LNCaP clone FGC (cell line): ENCODE data around the gene TES.

Experiments used
- DNase-seq: peaks from one replicate; pipeline ENCODE4 v3.0.0-alpha.2; 2011; ENCODE audit warnings: low read depth
- H3K4me3 ChIP-seq: 2 replicates; pipeline ENCODE4 v1.5.1; 2011; ENCODE audit warnings: mild to moderate bottlenecking, low read depth, low read length, control low read depth
- CTCF ChIP-seq: IDR thresholded peaks from 2 replicates; pipeline ENCODE4 v1.5.1; 2012; ENCODE audit warnings: mild to moderate bottlenecking; ENCODE audit not compliant: control insufficient read depth, insufficient read depth; ENCODE audit errors: extremely low read depth

TES gene

GRCh38 chr7:116185956-116186355, 24.4 kb upstream of the TES start:
- no peak overlapping the region for H3K4me3 ChIP-seq
- DNase-seq: no peak
- TF ChIP-seq CTCF: no peak

DNA sequence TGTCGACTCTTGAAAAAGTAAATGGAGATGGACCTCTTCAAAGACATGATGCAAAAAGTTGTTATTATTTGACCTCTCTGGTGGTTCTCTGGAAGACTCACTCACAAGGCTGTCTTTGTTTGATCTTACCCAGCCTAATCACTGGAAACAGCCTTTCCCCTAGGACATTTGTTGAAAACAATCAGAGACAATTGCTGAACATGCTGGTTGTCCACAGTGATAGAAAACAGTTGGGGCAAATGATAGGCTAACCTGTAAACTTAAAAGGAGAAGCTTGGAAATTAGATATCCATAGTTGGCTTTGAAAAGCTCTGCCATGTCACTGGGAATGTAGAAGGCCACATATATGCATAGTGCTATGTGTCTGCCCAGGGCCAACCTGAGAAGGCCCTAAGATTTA, 22.9 kb upstream of the TES start:
- no peak for DNase-seq
- no peak overlapping the region for H3K4me3 ChIP-seq
- no peak for TF ChIP-seq CTCF

GRCh38 chr7:116193329-116194087, 16.8 kb upstream of the TES start:
- no peak overlapping the region for H3K4me3 ChIP-seq
- TF ChIP-seq CTCF: no peak

GRCh38 chr7:116194115-116194514, 16.2 kb upstream of the TES start:
- H3K4me3 ChIP-seq: no peak overlapping the region
- no peak for DNase-seq
- no peak for TF ChIP-seq CTCF

More at GRCh38 chr7:116193329-116194087, 16.8 kb upstream of the TES start:
- DNase-seq: no peak

GRCh38 chr7:116195451-116195850, 14.9 kb upstream of the TES start:
- H3K4me3 ChIP-seq: no peak overlapping the region
- TF ChIP-seq CTCF: no peak
- no peak for DNase-seq

DNA sequence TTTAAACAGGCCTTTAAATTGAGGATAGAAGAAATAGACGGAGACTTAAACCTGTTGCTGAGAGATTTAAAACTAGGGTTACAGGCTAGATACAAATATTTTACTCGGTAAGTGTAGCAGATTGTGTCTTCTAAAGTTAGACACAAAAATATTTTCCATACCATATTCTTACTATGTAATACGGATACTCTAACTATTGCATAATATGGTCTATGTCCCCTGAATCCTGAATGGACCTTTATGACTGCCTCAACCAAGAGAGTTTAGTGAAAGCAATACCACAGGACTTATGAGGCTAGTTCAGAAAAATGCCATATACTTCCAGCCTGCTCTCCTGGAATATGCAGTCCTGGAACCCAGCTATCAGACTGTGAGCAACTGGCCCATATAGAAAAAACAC, 13.4 kb upstream of the TES start:
- no peak overlapping the region for H3K4me3 ChIP-seq

More for the DNA sequence above, 13.4 kb upstream of the TES start:
- DNase-seq: no peak
- no peak for TF ChIP-seq CTCF
